Mesendoderm (in vitro differentiated cells): ENCODE measurements around the gene ANKS1B.

Experiments
- DNase-seq: peaks from one replicate; pipeline ENCODE4 v3.0.0; 2013
- H2AK5ac ChIP-seq: 2 replicates; pipeline ENCODE4 v1.6.1; 2013; ENCODE audit warnings: low read length, inconsistent platforms
- H2BK120ac ChIP-seq: 2 replicates; pipeline ENCODE4 v1.6.1; 2013; ENCODE audit warnings: low read depth, mild to moderate bottlenecking, low read length, moderate library complexity, mixed read lengths
- H2BK15ac ChIP-seq: replicated peaks from 2 replicates; pipeline ENCODE4 v1.6.1; 2013; ENCODE audit warnings: low read depth, mild to moderate bottlenecking, moderate library complexity
- H2BK5ac ChIP-seq: 2 replicates; pipeline ENCODE4 v1.6.1; 2013; ENCODE audit warnings: low read length, inconsistent platforms
- H3K18ac ChIP-seq: 2 replicates; pipeline ENCODE4 v1.6.1; 2013; ENCODE audit warnings: mild to moderate bottlenecking, low read length, mixed read lengths
- H3K23ac ChIP-seq: one replicate; pipeline ENCODE4 v1.6.1; 2013; ENCODE audit warnings: low read length
- H3K27ac ChIP-seq: 2 replicates; pipeline ENCODE4 v1.5.1; 2013; ENCODE audit warnings: low read depth, mild to moderate bottlenecking, inconsistent platforms, low read length, moderate library complexity
- H3K27me3 ChIP-seq: 2 replicates; pipeline ENCODE4 v1.6.1; 2013; ENCODE audit warnings: low read length, control low read depth, mild to moderate bottlenecking, inconsistent platforms; ENCODE audit not compliant: insufficient read depth, poor library complexity
- H3K36me3 ChIP-seq: 2 replicates; pipeline ENCODE4 v1.6.1; 2013; ENCODE audit warnings: low read length, inconsistent platforms; ENCODE audit not compliant: control insufficient read depth, insufficient read depth
- H3K4ac ChIP-seq: one replicate; pipeline ENCODE4 v1.6.1; 2013; ENCODE audit warnings: low read depth, mild to moderate bottlenecking, low read length, moderate library complexity
- H3K4me1 ChIP-seq: 2 replicates; pipeline ENCODE4 v1.6.1; 2013; ENCODE audit warnings: low read depth, low read length, inconsistent platforms; ENCODE audit not compliant: control insufficient read depth
- H3K4me2 ChIP-seq: 2 replicates; pipeline ENCODE4 v1.6.1; 2013; ENCODE audit warnings: low read length
- H3K4me3 ChIP-seq: 2 replicates; pipeline ENCODE4 v1.5.1; 2013; ENCODE audit warnings: mild to moderate bottlenecking, low read length
- H3K56ac ChIP-seq: one replicate; pipeline ENCODE4 v1.6.1; 2013; ENCODE audit warnings: low read length
- H3K79me1 ChIP-seq: 2 replicates; pipeline ENCODE4 v1.6.1; 2013; ENCODE audit warnings: low read length, inconsistent platforms
- H3K79me2 ChIP-seq: 2 replicates; pipeline ENCODE4 v1.6.1; 2013; ENCODE audit warnings: mild to moderate bottlenecking, low read length; ENCODE audit not compliant: control insufficient read depth, insufficient read depth
- H3K9ac ChIP-seq: 2 replicates; pipeline ENCODE4 v1.6.1; 2013; ENCODE audit warnings: low read length, inconsistent platforms
- H4K5ac ChIP-seq: one replicate; pipeline ENCODE4 v1.6.1; 2013; ENCODE audit warnings: low read length
- H4K8ac ChIP-seq: one replicate; pipeline ENCODE4 v1.6.1; 2013; ENCODE audit warnings: low read depth, mild to moderate bottlenecking, control low read depth, low read length, moderate library complexity
- WGBS: extraction: QIAGEN DNeasy Blood & Tissue Kit; methylation state at CpG from one replicate; pipeline ENCODE4 v1.1.7; 2013; ENCODE audit warnings: low lambda C conversion rate, missing lambda C conversion rate; ENCODE audit not compliant: insufficient coverage; ENCODE audit errors: extremely low coverage; 5-methylcytosine and 5-hydroxymethylcytosine counted together

ANKS1B gene

DNA sequence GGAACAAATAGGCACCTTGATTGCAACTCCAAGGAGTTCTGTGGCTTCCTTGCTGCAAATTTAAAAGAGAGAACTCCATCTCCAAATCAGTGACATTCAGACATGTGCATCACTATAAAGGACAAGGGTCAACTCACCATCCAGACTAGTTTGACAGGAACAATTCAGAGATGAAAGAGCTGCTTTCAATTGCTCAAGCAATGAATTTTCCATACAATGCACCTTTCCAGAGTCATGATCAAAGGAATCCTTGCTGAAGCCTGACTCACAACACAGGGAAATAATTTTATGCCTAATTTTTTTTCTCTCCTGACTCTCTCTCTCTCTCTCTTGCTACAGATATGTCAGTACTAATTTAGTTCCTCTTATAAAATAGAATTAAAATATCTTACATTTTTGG is 717.7 kb downstream of the ANKS1B start:
- no peak overlapping the region for H2BK5ac ChIP-seq
- H3K79me1 ChIP-seq = no peaks in the 10 kb centered on the region
- H3K18ac ChIP-seq = no peak overlapping the region
- no peak overlapping the region for H2BK15ac ChIP-seq
- H3K4ac ChIP-seq = no peak overlapping the region
- H3K36me3 ChIP-seq = no peaks in the 10 kb centered on the region
- H4K5ac ChIP-seq = no peak overlapping the region
- H2BK120ac ChIP-seq = no peak overlapping the region
- no peak overlapping the region for H2AK5ac ChIP-seq
- no peak overlapping the region for H3K23ac ChIP-seq
- no peak overlapping the region for H3K4me3 ChIP-seq
- no peaks in the 10 kb centered on the region for H3K27me3 ChIP-seq
- H4K8ac ChIP-seq = no peak overlapping the region
- H3K9ac ChIP-seq = no peak overlapping the region
- no peak overlapping the region for H3K27ac ChIP-seq
- no peaks in the 10 kb centered on the region for H3K79me2 ChIP-seq
- H3K56ac ChIP-seq = no peak overlapping the region
- no peak overlapping the region for H3K4me2 ChIP-seq
- no peaks in the 10 kb centered on the region for H3K4me1 ChIP-seq
- peak; percentile 18 for DNase-seq

DNA sequence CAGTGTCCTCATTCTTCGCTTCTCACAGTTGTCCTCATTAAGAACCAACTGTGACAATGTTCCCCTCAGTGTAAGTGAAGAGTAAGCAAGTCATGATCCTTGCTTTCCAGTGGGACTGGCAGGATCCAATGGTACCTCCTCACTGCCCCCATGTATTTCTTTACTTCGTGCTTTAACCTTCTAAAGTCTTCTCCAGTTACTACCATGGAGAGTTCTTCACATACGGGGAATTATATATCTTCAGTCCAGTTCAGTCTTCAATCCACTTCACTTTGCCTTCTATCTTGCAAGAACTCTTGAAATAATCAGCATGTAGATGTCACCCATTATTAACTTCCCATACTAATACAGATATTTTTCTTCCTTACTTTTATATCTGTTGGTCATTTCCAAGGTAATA is 719.1 kb downstream of the ANKS1B start:
- H3K4me2 ChIP-seq = no peak overlapping the region
- no peak overlapping the region for H4K5ac ChIP-seq
- WGBS = no CpG with 5 or more reads among the region's 3 CpGs
- no peak overlapping the region for H3K56ac ChIP-seq
- no peaks in the 10 kb centered on the region for H3K79me2 ChIP-seq
- H3K23ac ChIP-seq = no peak overlapping the region
- no peaks in the 10 kb centered on the region for H3K4me1 ChIP-seq
- H3K4ac ChIP-seq = no peak overlapping the region
- no peak for DNase-seq
- no peak overlapping the region for H2BK15ac ChIP-seq
- no peak overlapping the region for H2AK5ac ChIP-seq
- H3K18ac ChIP-seq = no peak overlapping the region
- no peaks in the 10 kb centered on the region for H3K27me3 ChIP-seq
- no peaks in the 10 kb centered on the region for H3K79me1 ChIP-seq
- H2BK5ac ChIP-seq = no peak overlapping the region
- no peak overlapping the region for H4K8ac ChIP-seq
- H3K4me3 ChIP-seq = no peak overlapping the region
- H3K36me3 ChIP-seq = no peaks in the 10 kb centered on the region
- H2BK120ac ChIP-seq = no peak overlapping the region
- no peak overlapping the region for H3K27ac ChIP-seq
- H3K9ac ChIP-seq = no peak overlapping the region

DNA sequence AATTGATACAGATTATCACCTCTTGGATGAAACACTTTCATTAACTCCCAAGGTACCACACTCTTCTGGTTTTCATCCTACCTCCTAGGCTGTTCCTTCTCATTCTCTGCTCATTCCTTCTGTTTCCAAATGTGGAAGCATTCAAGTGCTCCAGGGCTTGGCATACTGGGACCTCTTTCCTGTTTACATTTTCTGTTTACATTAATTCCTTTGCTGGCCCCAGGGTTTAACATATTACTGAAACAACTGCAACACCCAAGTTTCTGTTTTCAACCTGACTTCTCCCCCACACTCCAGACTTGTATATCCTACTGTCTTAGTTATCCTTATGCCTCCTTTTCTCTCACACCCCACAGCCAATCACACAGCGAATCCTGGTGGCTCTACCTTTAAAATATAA is 723.5 kb downstream of the ANKS1B start:
- WGBS = no CpG with 5 or more reads among the region's 1 CpG
- Histone ChIP-seq H3K4me3 (no peak overlapping the region), H3K9ac (no peak overlapping the region), H3K79me2 (no peaks in the 10 kb centered on the region), H3K56ac (no peak overlapping the region), H3K4me2 (no peak overlapping the region), H3K27ac (no peak overlapping the region), H3K4ac (no peak overlapping the region), H3K4me1 (no peaks in the 10 kb centered on the region), H3K18ac (no peak overlapping the region), H3K27me3 (no peaks in the 10 kb centered on the region), H4K5ac (no peak overlapping the region), H3K36me3 (no peaks in the 10 kb centered on the region), H2BK120ac (no peak overlapping the region), H4K8ac (no peak overlapping the region), H3K79me1 (no peaks in the 10 kb centered on the region), H2AK5ac (no peak overlapping the region), H2BK15ac (no peak overlapping the region), H3K23ac (no peak overlapping the region), H2BK5ac (no peak overlapping the region)
- no peak for DNase-seq

DNA sequence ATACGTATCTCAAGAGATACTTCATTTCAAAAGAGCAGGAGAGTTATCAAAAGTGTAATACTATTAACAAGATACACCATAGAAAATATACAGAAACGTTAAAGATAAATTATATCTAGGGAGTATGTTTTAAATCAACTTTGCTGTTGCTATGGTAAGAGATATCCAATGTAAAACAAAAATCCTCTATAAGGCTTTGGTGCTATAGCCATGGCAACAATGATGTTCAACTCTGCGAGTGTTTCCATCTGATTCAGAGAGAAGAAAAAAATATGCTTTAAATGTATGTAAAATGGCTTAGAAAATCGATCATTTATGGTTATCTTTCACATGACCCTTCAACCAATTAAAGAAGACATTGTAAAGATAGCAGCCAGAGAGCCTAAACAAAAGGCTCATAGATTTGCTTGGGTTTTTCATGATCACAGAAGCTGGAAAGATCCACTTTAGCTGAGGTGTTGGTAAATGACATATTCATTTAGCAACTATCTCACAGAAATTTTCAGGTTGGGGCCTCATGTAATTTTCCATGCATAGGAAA is 724.2 kb downstream of the ANKS1B start:
- H3K9ac ChIP-seq = no peak overlapping the region
- H3K79me1 ChIP-seq = no peaks in the 10 kb centered on the region
- H3K27ac ChIP-seq = no peak overlapping the region
- no peak overlapping the region for H4K5ac ChIP-seq
- no peak overlapping the region for H2BK120ac ChIP-seq
- DNase-seq = no peak
- no peak overlapping the region for H4K8ac ChIP-seq
- no CpG with 5 or more reads among the region's 4 CpGs for WGBS
- no peak overlapping the region for H3K18ac ChIP-seq
- no peak overlapping the region for H3K4me3 ChIP-seq
- no peaks in the 10 kb centered on the region for H3K4me1 ChIP-seq
- no peak overlapping the region for H2BK15ac ChIP-seq
- no peaks in the 10 kb centered on the region for H3K79me2 ChIP-seq
- H2AK5ac ChIP-seq = no peak overlapping the region
- H3K4ac ChIP-seq = no peak overlapping the region
- no peak overlapping the region for H3K23ac ChIP-seq
- no peaks in the 10 kb centered on the region for H3K36me3 ChIP-seq
- no peak overlapping the region for H3K56ac ChIP-seq
- no peak overlapping the region for H3K4me2 ChIP-seq
- no peaks in the 10 kb centered on the region for H3K27me3 ChIP-seq
- no peak overlapping the region for H2BK5ac ChIP-seq

DNA sequence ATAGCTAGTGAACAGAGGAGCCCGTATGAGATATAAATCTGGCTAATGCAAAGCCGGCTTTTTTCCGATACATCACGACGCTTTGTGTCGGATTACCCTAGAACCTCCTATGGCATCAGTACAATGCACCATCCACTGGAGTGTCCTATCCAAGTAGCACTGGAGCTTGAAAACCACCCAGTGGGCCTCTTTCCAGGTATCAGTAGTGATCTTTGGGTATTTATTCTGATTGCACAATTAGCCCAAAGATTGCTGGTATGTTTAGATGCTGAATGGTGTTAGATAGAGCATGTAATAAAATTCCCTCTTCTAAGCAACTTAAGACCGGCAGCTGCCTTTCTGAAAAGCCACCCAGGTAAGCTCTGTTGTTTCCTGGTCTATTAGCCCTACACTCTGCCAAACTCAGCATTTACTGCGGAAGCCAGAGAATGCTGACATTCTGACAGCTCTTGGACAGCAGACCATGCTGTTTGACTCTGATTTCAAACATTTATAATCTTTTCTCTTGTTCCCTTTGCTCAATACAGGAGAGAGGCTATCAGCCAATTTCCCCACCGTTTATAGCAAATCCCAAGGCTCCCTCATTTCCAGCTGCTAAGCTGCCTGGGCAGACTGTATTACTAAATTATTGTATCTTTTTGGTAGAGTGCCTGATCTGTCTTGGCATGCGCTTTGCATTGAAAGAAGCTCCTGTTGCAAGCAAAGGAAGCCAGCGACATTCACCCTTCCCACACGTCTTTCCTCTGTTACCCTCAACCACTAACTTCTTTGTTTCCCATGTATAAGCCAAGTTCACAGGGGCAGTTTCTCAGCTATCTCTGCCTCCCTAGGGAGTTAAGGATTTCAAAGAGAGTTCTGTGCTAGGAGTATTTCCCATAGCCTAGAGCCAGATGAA is 725.4 kb downstream of the ANKS1B start:
- Histone ChIP-seq H3K79me2 (no peaks in the 10 kb centered on the region), H3K4ac (no peak overlapping the region), H3K36me3 (no peaks in the 10 kb centered on the region), H3K4me3 (no peak overlapping the region), H2BK120ac (no peak overlapping the region), H3K4me2 (no peak overlapping the region), H3K79me1 (no peaks in the 10 kb centered on the region), H3K23ac (no peak overlapping the region), H3K56ac (no peak overlapping the region), H4K5ac (no peak overlapping the region), H3K27me3 (no peaks in the 10 kb centered on the region), H3K18ac (no peak overlapping the region), H2BK5ac (no peak overlapping the region), H2AK5ac (no peak overlapping the region), H4K8ac (no peak overlapping the region), H3K4me1 (no peaks in the 10 kb centered on the region), H2BK15ac (no peak overlapping the region), H3K9ac (no peak overlapping the region), H3K27ac (no peak overlapping the region)
- peak; percentile 39 for DNase-seq
- WGBS = no CpG with 5 or more reads among the region's 12 CpGs

DNA sequence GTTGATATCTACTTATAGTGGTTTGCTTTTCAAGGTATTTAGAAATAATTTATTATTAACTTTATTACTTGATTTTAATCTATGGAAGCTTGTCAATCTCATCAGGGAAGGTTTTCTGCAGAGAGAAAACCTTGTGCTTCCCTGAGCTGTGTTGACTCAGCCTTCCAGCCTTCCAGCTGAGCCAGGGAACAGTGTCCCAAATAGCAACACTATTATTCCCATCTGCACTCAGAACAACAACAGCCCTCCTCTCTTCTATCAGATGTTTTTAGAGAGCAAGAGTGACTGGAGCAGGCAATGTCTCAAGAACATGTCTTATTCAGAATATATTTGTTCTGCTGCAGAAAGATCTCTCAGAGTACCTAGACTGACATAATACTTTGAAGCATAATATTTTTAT is 727.1 kb downstream of the ANKS1B start:
- H2BK5ac ChIP-seq = no peak overlapping the region
- no peak overlapping the region for H2BK120ac ChIP-seq
- H3K4ac ChIP-seq = no peak overlapping the region
- H3K4me3 ChIP-seq = no peak overlapping the region
- no peak overlapping the region for H3K18ac ChIP-seq
- H4K8ac ChIP-seq = no peak overlapping the region
- H2BK15ac ChIP-seq = no peak overlapping the region
- no peak for DNase-seq
- H3K79me1 ChIP-seq = no peaks in the 10 kb centered on the region
- H3K27me3 ChIP-seq = no peaks in the 10 kb centered on the region
- no peak overlapping the region for H3K23ac ChIP-seq
- no peaks in the 10 kb centered on the region for H3K79me2 ChIP-seq
- H3K36me3 ChIP-seq = no peaks in the 10 kb centered on the region
- no peak overlapping the region for H3K56ac ChIP-seq
- no peak overlapping the region for H3K9ac ChIP-seq
- no peak overlapping the region for H2AK5ac ChIP-seq
- no peak overlapping the region for H3K4me2 ChIP-seq
- no peak overlapping the region for H4K5ac ChIP-seq
- H3K27ac ChIP-seq = no peak overlapping the region
- no peaks in the 10 kb centered on the region for H3K4me1 ChIP-seq
